ENCODE data around the gene SLC1A3.
A peak's percentile ranks its signal among the peaks of the same experiment; 100 is the strongest.

Gene SLC1A3

GRCh38 chr5:36685631-36686288, 79.4 kb downstream of the SLC1A3 start:
- DNase-seq (ENCODE audit: low spot score) = no peak

- DNase-seq (ENCODE audit: low spot score) = no peak
Observed at GRCh38 chr5:36686881-36687280, 80.5 kb downstream of the SLC1A3 start.

GRCh38 chr5:36688722-36689121, 82.3 kb downstream of the SLC1A3 start:
- DNase-seq (ENCODE audit: low spot score) = peak; percentile 34

GRCh38 chr5:36689225-36689624, 82.8 kb downstream of the SLC1A3 start:
- no peak for DNase-seq (ENCODE audit: low spot score)

- DNase-seq (ENCODE audit: low spot score) = peak; percentile 84
Observed at GRCh38 chr5:36690041-36690961, 83.9 kb downstream of the SLC1A3 start.

- no peak for DNase-seq (ENCODE audit: low spot score)
Observed at GRCh38 chr5:36691226-36691625, 84.8 kb downstream of the SLC1A3 start.

- no peak for DNase-seq (ENCODE audit: low spot score)
Observed at GRCh38 chr5:36691696-36692371, 85.4 kb downstream of the SLC1A3 start.

- peak; percentile 82 for DNase-seq (ENCODE audit: low spot score)
Observed at GRCh38 chr5:36692791-36693763, 86.7 kb downstream of the SLC1A3 start.

GRCh38 chr5:36694351-36694750, 87.9 kb downstream of the SLC1A3 start:
- no peak for DNase-seq (ENCODE audit: low spot score)

GRCh38 chr5:36696059-36696673, 89.8 kb downstream of the SLC1A3 start:
- DNase-seq (ENCODE audit: low spot score) = peak; percentile 77

- DNase-seq (ENCODE audit: low spot score) = no peak
Observed at GRCh38 chr5:36698031-36698430, 91.6 kb downstream of the SLC1A3 start.

GRCh38 chr5:36701085-36701698, 94.8 kb downstream of the SLC1A3 start:
- DNase-seq (ENCODE audit: low spot score) = no peak

- no peak for DNase-seq (ENCODE audit: low spot score)
Observed at GRCh38 chr5:36703245-36703860, 96.9 kb downstream of the SLC1A3 start.

GRCh38 chr5:36704131-36704530, 97.7 kb downstream of the SLC1A3 start:
- DNase-seq (ENCODE audit: low spot score) = no peak

GRCh38 chr5:36705055-36705454, 98.6 kb downstream of the SLC1A3 start:
- no peak for DNase-seq (ENCODE audit: low spot score)

GRCh38 chr5:36706662-36707061, 100.3 kb downstream of the SLC1A3 start:
- DNase-seq (ENCODE audit: low spot score) = no peak

- DNase-seq (ENCODE audit: low spot score) = no peak
Observed at GRCh38 chr5:36708996-36709395, 102.6 kb downstream of the SLC1A3 start.

GRCh38 chr5:36710039-36710438, 103.6 kb downstream of the SLC1A3 start:
- DNase-seq (ENCODE audit: low spot score) = no peak

GRCh38 chr5:36712706-36713105, 106.3 kb downstream of the SLC1A3 start:
- DNase-seq (ENCODE audit: low spot score) = no peak

- no peak for DNase-seq (ENCODE audit: low spot score)
Observed at GRCh38 chr5:36713541-36713940, 107.1 kb downstream of the SLC1A3 start.
